Hepatocyte (in vitro differentiated cells): Measurements from ENCODE around the gene BICD1. TPM values are rescaled to one million over a fixed set of nuclear protein-coding genes. Genes with fewer than 3 reads are reported as not detected.

ENCODE experiments used
- DNase-seq: peaks from one replicate; pipeline ENCODE4 v3.0.0-alpha.2; 2016; ENCODE audit warnings: low spot score
- H2AFZ ChIP-seq: fragments of 200-600 bp; sonication (generic); 2 replicates; pipeline ENCODE4 v1.6.0; 2016; ENCODE audit warnings: antibody characterized with exemption, mild to moderate bottlenecking
- H3K27ac ChIP-seq: fragments of 200-600 bp; sonication (generic); 2 replicates; pipeline ENCODE4 v1.5.1; 2016; ENCODE audit warnings: mild to moderate bottlenecking
- H3K27me3 ChIP-seq: fragments of 200-600 bp; sonication (generic); 2 replicates; pipeline ENCODE4 v1.6.1; 2016
- H3K36me3 ChIP-seq: fragments of 200-600 bp; sonication (generic); replicated peaks from 2 replicates; pipeline ENCODE4 v1.5.1; 2016; ENCODE audit warnings: low read depth; ENCODE audit not compliant: insufficient read depth
- H3K4me1 ChIP-seq: fragments of 200-600 bp; sonication (generic); 2 replicates; pipeline ENCODE4 v1.5.1; 2016; ENCODE audit warnings: mild to moderate bottlenecking, moderate library complexity; ENCODE audit not compliant: insufficient read depth
- H3K4me2 ChIP-seq: fragments of 200-600 bp; sonication (generic); 2 replicates; pipeline ENCODE4 v1.6.0; 2016
- H3K4me3 ChIP-seq: fragments of 200-600 bp; sonication (generic); 2 replicates; pipeline ENCODE4 v1.5.1; 2016; ENCODE audit warnings: mild to moderate bottlenecking
- H3K79me2 ChIP-seq: fragments of 200-600 bp; sonication (generic); 2 replicates; pipeline ENCODE4 v1.6.0; 2017; ENCODE audit warnings: mild to moderate bottlenecking
- H3K9me2 ChIP-seq: fragments of 200-600 bp; sonication (generic); replicated peaks from 2 replicates; pipeline ENCODE4 v1.6.0; 2017; ENCODE audit warnings: mild to moderate bottlenecking; ENCODE audit not compliant: insufficient read depth
- H3K9me3 ChIP-seq: fragments of 200-600 bp; sonication (generic); 2 replicates; pipeline ENCODE4 v1.5.1; 2016; ENCODE audit warnings: low read depth, mild to moderate bottlenecking
- H4K20me1 ChIP-seq: fragments of 200-600 bp; sonication (generic); 2 replicates; pipeline ENCODE4 v1.6.0; 2016; ENCODE audit warnings: mild to moderate bottlenecking; ENCODE audit not compliant: insufficient read depth, poor library complexity, severe bottlenecking
- CTCF ChIP-seq: fragments of 200-600 bp; sonication (generic); IDR thresholded peaks from 2 replicates; pipeline ENCODE4 v1.5.1; 2016; ENCODE audit warnings: antibody characterized with exemption, mild to moderate bottlenecking; ENCODE audit not compliant: poor library complexity
- EZH2 ChIP-seq: fragments of 200-600 bp; sonication (generic); IDR thresholded peaks from 2 replicates; pipeline ENCODE4 v1.6.1; 2016; ENCODE audit warnings: antibody characterized with exemption, mild to moderate bottlenecking, borderline replicate concordance
- EZH2phosphoT487 ChIP-seq: fragments of 200-600 bp; sonication (generic); IDR thresholded peaks from one replicate; pipeline ENCODE4 v1.6.1; 2018; ENCODE audit warnings: antibody characterized with exemption, mild to moderate bottlenecking, low read depth, moderate library complexity; ENCODE audit not compliant: unreplicated experiment, severe bottlenecking
- WGBS: methylation state at CpG from one replicate; pipeline ENCODE4 v1.1.6; 2016; ENCODE audit warnings: low lambda C conversion rate; ENCODE audit errors: missing lambda C conversion rate; 5-methylcytosine and 5-hydroxymethylcytosine counted together
- polyA plus RNA-seq: library from polyadenylated mRNA; unstranded; fragments of >200 nt; fragmentation: Nextera tagmentation; extraction: Ambion mirVana; gene quantifications from 2 replicates; pipeline ENCODE4 v1.2.1, GENCODE V29; 2016
- total RNA-seq: library from RNA; depleted of rRNA; stranded (reverse); fragments of >200 nt; gene quantifications from 2 replicates; pipeline ENCODE4 v1.2.3, GENCODE V29; 2014

BICD1 gene
- total and polyA plus RNA-seq, 2 experiments from 2014 or later, result 19.7 to 23.6 TPM

DNA sequence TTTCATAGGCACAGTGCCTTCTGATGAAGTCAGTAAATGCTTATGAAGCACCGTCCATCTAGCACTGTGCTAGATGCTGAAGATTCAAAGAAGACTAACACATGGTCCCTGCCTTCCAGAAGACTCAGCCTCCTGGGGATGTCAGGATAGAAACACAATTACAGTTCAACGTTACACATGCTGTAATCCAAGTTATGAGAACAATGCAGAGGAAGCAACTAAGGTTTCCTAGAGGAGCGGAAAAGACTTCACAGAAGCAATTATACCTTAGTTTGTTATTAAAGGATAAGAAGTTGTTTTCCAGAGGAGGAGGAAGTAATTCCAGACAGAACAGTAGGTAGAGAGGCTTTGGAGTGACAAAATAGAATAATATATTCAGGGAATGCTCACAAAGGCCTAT is 225.8 kb downstream of the BICD1 start:
- H3K27ac ChIP-seq, result no peak overlapping the region
- no peaks in the 10 kb centered on the region for H3K36me3 ChIP-seq
- H3K4me2 ChIP-seq, result no peak overlapping the region
- DNase-seq, result no peak
- no peak overlapping the region for H2AFZ ChIP-seq
- no peaks in the 10 kb centered on the region for H3K27me3 ChIP-seq
- H4K20me1 ChIP-seq, result no peaks in the 10 kb centered on the region
- no peaks in the 10 kb centered on the region for H3K79me2 ChIP-seq
- H3K4me3 ChIP-seq, result no peak overlapping the region
- no peaks in the 10 kb centered on the region for H3K9me3 ChIP-seq
- no peaks in the 10 kb centered on the region for H3K9me2 ChIP-seq
- no peak for TF ChIP-seq CTCF
- TF ChIP-seq EZH2, result no peak
- TF ChIP-seq EZH2phosphoT487, result no peak
- no peaks in the 10 kb centered on the region for H3K4me1 ChIP-seq
- 72% methylated on average over 3 of the region's 3 CpGs for whole genome bisulfite sequencing

GRCh38 chr12:32334371-32334777 is 227.7 kb downstream of the BICD1 start:
- Histone ChIP-seq H3K27me3 (no peaks in the 10 kb centered on the region), H3K4me1 (no peaks in the 10 kb centered on the region), H3K79me2 (no peaks in the 10 kb centered on the region), H3K9me2 (no peaks in the 10 kb centered on the region), H2AFZ (no peak overlapping the region), H3K9me3 (no peaks in the 10 kb centered on the region), H3K36me3 (no peaks in the 10 kb centered on the region), H3K4me2 (no peak overlapping the region), H3K27ac (no peak overlapping the region), H4K20me1 (no peaks in the 10 kb centered on the region), H3K4me3 (no peak overlapping the region)
- TF ChIP-seq CTCF (no peak), EZH2phosphoT487 (no peak), EZH2 (no peak)
- no peak for DNase-seq
- 92% methylated on average over 4 of the region's 4 CpGs for WGBS

- Histone ChIP-seq H3K4me1 (no peaks in the 10 kb centered on the region), H3K27ac (no peak overlapping the region), H3K9me3 (no peaks in the 10 kb centered on the region), H3K4me2 (no peak overlapping the region), H3K27me3 (no peaks in the 10 kb centered on the region), H3K4me3 (no peak overlapping the region), H4K20me1 (no peaks in the 10 kb centered on the region), H3K36me3 (no peaks in the 10 kb centered on the region), H2AFZ (no peak overlapping the region), H3K79me2 (no peaks in the 10 kb centered on the region), H3K9me2 (no peaks in the 10 kb centered on the region)
- TF ChIP-seq EZH2phosphoT487 (no peak), EZH2 (no peak), CTCF (no peak)
- WGBS, result 93% methylated on average over 4 of the region's 4 CpGs
- DNase-seq, result no peak
Observed at GRCh38 chr12:32336261-32336660, 229.6 kb downstream of the BICD1 start.

DNA sequence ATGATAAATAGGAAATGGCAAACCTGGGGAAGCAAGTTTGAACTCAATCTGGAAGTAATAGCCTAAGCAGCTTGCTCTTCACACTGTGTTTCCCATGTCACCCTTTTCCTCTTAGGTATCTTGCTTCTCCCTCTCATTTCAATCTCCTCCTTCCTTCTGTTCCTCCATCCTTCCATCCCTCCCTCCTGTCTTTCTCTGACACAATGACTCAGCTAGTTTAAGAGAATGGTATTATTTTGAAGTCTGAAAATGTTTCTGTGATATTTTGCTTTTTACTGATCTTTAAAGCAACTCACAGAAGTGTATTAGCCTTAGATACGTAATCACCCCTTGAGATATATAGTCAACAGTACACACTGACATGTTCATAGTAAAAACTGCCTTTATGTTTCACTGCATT is 236.8 kb downstream of the BICD1 start:
- H3K79me2 ChIP-seq, result no peaks in the 10 kb centered on the region
- no peaks in the 10 kb centered on the region for H3K4me1 ChIP-seq
- no peak overlapping the region for H3K27ac ChIP-seq
- H3K4me3 ChIP-seq, result no peak overlapping the region
- no peak for TF ChIP-seq EZH2
- TF ChIP-seq CTCF, result no peak
- no peak for TF ChIP-seq EZH2phosphoT487
- no peak overlapping the region for H3K4me2 ChIP-seq
- WGBS, result 100% methylated on average over 1 of the region's 1 CpG
- H3K9me2 ChIP-seq, result no peaks in the 10 kb centered on the region
- no peaks in the 10 kb centered on the region for H3K27me3 ChIP-seq
- H3K36me3 ChIP-seq, result no peaks in the 10 kb centered on the region
- no peaks in the 10 kb centered on the region for H3K9me3 ChIP-seq
- no peaks in the 10 kb centered on the region for H4K20me1 ChIP-seq
- H2AFZ ChIP-seq, result no peak overlapping the region
- no peak for DNase-seq
